Tibial artery (tissue), 4 donors: ENCODE measurements around the gene DHX58.

Source experiments
- DNase-seq, 2 donors: peaks; one replicate each; pipeline ENCODE4 v3.0.0-alpha.2; 2019
- H3K27ac ChIP-seq, 2 donors: fragments of 200-600 bp; sonication (generic) in 1 of 2; 1 replicate in 1 of 2; 2 replicates in 1 of 2; pipeline ENCODE4 v1.5.1; 2018 to 2019; ENCODE audit warnings: mild to moderate bottlenecking in 1 of 2
- H3K27me3 ChIP-seq, 2 donors: fragments of 200-600 bp; sonication (generic) in 1 of 2; one replicate each; pipeline versions ENCODE4 v1.5.1 to v1.6.0; 2016 to 2019
- H3K36me3 ChIP-seq, 3 donors: fragments of 200-600 bp; sonication (generic) in 2 of 3; one replicate each; pipeline ENCODE4 v1.5.1; 2016 to 2019; ENCODE audit warnings: mild to moderate bottlenecking in 2 of 3
- H3K4me1 ChIP-seq, 4 donors: fragments of 200-600 bp; sonication (generic) in 2 of 4; 1 replicate in 3 of 4; 2 replicates in 1 of 4; pipeline ENCODE4 v1.5.1; 2016 to 2019
- H3K4me3 ChIP-seq, 2 donors: fragments of 200-600 bp; sonication (generic) in 1 of 2; 1 replicate in 1 of 2; 2 replicates in 1 of 2; pipeline ENCODE4 v1.5.1; 2018 to 2019; ENCODE audit warnings: mild to moderate bottlenecking in 2 of 2
- H3K9me3 ChIP-seq, 3 donors: fragments of 200-600 bp; sonication (generic) in 1 of 3; one replicate each; pipeline ENCODE4 v1.5.1; 2016 to 2019
- intact Hi-C: fragments of 100-400 bp; cut with DNase I; formaldehyde crosslinking; loops from one replicate; pipeline ENCODE4 v1.15.0; 2023; ENCODE audit warnings: low total_unique reads
- TF ChIP-seq, protein P1 (sequence below), 2 experiments: fragments of 200-600 bp in 1 of 2; fragments of 450-650 bp in 1 of 2; IDR thresholded peaks; one replicate each; pipeline ENCODE4 v1.5.1; 2017 to 2019; ENCODE audit warnings: antibody characterized with exemption in 2 of 2, mild to moderate bottlenecking in 1 of 2, moderate library complexity in 1 of 2

DHX58 gene

DNA sequence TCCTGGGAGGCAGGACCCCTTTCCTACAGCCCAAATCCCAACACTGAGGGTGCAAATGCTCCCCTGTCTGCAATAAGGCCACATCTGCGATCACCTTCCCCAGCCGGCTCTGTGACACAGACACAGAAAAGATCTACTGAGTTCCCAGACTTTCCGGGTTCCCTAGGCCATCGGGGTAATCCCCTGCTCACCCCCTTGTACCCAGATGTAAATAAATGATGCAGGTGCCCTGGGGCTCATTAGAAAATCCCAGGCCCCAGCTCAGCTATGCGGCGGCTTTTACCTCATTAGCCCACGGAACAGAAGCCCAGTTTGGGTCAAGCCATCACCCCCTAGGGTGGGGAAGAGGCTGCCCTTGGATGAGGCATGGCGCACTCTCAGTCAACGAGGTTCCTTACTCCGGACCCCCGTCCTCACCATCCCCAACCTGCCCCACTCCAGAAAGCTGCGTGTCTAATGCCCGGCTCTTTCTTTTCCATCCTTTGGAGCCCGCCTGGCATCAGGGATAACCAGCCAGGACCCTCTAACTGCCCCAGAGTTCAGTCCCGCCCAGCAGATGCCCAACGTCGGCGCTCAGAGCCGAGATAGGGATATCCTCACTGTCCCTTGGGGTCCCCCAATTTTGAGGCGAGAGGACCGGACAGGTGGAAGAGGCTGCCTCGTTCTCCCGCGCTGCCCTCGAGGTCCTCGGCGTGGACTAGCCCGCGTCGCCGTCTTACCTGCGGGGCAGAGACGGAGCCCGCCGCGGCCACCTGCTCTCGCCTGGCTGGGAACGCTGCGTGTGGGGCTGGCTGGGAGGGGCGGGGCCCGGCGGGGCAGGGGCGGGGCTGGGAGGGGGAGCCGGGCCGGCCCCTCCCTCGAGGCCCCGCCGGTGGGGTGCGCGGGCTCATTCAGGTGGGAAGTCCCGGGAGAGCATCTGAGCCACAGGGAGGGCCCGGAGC is 14.6 kb downstream of the DHX58 start, which contains the start of gene ZNF385C:
Gene ZNF385C (minus strand): TSS at position 783 of the 941 bp plus-strand sequence. CDS start 35,417 bp downstream, outside the sequence.
- H3K27me3 ChIP-seq = peaks cover 0 to 44% of the 10 kb centered on the region in 2 donors
- intact Hi-C loops = no loop called here
- TF ChIP-seq, protein P1, sequence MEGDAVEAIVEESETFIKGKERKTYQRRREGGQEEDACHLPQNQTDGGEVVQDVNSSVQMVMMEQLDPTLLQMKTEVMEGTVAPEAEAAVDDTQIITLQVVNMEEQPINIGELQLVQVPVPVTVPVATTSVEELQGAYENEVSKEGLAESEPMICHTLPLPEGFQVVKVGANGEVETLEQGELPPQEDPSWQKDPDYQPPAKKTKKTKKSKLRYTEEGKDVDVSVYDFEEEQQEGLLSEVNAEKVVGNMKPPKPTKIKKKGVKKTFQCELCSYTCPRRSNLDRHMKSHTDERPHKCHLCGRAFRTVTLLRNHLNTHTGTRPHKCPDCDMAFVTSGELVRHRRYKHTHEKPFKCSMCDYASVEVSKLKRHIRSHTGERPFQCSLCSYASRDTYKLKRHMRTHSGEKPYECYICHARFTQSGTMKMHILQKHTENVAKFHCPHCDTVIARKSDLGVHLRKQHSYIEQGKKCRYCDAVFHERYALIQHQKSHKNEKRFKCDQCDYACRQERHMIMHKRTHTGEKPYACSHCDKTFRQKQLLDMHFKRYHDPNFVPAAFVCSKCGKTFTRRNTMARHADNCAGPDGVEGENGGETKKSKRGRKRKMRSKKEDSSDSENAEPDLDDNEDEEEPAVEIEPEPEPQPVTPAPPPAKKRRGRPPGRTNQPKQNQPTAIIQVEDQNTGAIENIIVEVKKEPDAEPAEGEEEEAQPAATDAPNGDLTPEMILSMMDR (IDR thresholded peaks at IDR 0.05) = no peak
- H3K36me3 ChIP-seq = peaks cover 0 to 8% (median 0%) of the 10 kb centered on the region in 3 donors
- peaks cover 0 to 13% (median 6%) of the 10 kb centered on the region in 4 donors for H3K4me1 ChIP-seq
- H3K4me3 ChIP-seq = no peak within 1 kb of the TSS
- no peak within 1 kb of the TSS for H3K27ac ChIP-seq
- no peak for DNase-seq
- no peaks in the 10 kb centered on the region for H3K9me3 ChIP-seq

DNA sequence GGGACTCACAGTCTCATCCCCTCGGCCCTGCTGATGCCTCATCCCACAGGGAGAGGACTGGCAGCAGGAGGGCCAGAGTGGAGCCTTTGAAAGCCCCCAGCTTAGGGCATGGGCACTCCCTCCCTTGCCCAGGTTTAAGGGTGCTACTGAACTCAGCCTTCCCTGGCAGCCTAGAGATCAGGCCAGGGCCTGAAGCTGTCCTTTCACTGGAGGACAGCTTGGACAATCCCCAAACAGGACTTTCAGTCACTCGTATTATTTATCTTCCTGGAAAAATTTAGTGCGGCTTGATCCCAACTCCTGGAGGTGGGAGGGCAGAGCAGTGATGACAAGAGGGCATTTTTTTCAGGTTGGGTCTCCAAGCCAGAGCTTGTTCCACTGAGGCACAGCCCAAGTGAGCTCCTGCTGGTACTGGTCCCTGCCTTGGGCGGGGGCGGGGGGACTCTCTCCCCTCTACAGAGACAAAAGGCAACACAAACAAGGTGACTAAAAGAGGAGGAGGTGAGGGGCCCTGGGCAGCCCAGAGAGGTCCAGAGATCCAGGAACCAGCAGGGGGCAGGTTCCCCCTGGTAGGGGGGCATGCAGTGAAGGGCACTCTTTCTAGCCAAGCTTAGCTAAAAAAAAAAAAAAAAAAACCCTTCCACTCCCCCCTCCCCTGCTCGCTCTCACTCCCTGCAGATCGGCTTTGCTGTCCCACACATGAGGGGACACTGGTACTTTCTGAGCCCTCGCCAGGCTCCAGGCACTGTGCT is 16.0 kb downstream of the DHX58 start:
- TF ChIP-seq, protein P1 (IDR thresholded peaks at IDR 0.05) = no peak
- Histone ChIP-seq H3K9me3 (no peaks in the 10 kb centered on the region), H3K4me1 (peaks cover 0 to 12% (median 5%) of the 10 kb centered on the region in 4 donors), H3K36me3 (peaks cover 0 to under 1% (median 0%) of the 10 kb centered on the region in 3 donors), H3K4me3 (no peak overlapping the region), H3K27ac (no peak overlapping the region), H3K27me3 (peaks cover 0 to 44% of the 10 kb centered on the region in 2 donors)
- intact Hi-C loops = no loop called here
- no peak for DNase-seq

- no peak for DNase-seq
- H3K4me3 ChIP-seq = no peak overlapping the region
- no peaks in the 10 kb centered on the region for H3K36me3 ChIP-seq
- intact Hi-C loops = no loop called here
- H3K9me3 ChIP-seq = no peaks in the 10 kb centered on the region
- H3K27me3 ChIP-seq = peaks cover 0 to 54% of the 10 kb centered on the region in 2 donors
- TF ChIP-seq, protein P1 (IDR thresholded peaks at IDR 0.05) = no peak
- peaks cover 0 to 12% (median 4%) of the 10 kb centered on the region in 4 donors for H3K4me1 ChIP-seq
- no peak overlapping the region for H3K27ac ChIP-seq
These were observed 18.0 kb downstream of the DHX58 start for GRCh38 chr17:42094375-42095069.

DNA sequence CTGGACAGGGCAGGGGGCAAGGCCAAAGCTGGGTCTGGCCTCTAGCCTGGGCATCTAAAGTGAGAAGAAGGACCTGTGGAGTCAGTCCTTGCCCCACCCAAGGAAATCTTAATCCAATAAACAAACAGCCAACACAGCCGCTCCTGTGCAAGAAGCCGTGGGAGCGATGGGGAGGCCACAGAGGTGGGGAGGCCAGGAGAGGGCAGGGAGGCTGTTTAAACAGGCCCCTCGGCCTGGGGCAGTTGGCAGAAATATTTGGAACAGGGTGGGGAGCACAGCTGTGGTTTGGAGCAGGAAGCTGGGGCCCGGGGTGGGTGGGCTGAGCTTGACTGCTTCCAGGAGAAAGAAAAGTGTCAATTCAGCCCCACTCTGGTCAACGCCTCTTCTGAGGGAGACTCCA is 19.6 kb downstream of the DHX58 start:
- intact Hi-C loops = no loop called here
- Histone ChIP-seq H3K27ac (no peak overlapping the region), H3K4me3 (no peak overlapping the region), H3K9me3 (no peaks in the 10 kb centered on the region), H3K4me1 (peaks cover 0 to 4% (median under 1%) of the 10 kb centered on the region in 4 donors), H3K27me3 (peaks cover 0 to 61% of the 10 kb centered on the region in 2 donors), H3K36me3 (no peaks in the 10 kb centered on the region)
- DNase-seq = no peak
- TF ChIP-seq, protein P1 (IDR thresholded peaks at IDR 0.05) = no peak
